K562 (cell line): Measurements from ENCODE around the gene GIT2. TPM values are rescaled to one million over a fixed set of nuclear protein-coding genes. Genes with fewer than 3 reads are reported as not detected.
A peak's percentile ranks its signal among the peaks of the same experiment; 100 is the strongest.

Experiments used
- ATAC-seq: fragments of 200-7000 bp; cut with Tn5 transposase; 3 replicates; pipeline ENCODE4 v1.9.1; 2020; ENCODE audit warnings: moderate library complexity
- BruUV-seq: library from RNA; stranded (reverse); fragments of 400-500 nt; replicated peaks from 2 replicates; lab custom pipeline; 2021; lab: Mats Ljungman, UMichigan
- CTCF ChIA-PET: fragments of 300-600 bp; formaldehyde crosslinking; extraction: SDS; loops from one replicate; lab custom pipeline; 2021; ENCODE audit warnings: low intra/inter-chr PET ratio; lab: Yijun Ruan, JAX
- POLR2A ChIA-PET: fragments of 300-600, 350-650 bp; sonication (Branson Sonifier 250); formaldehyde crosslinking; extraction: SDS; loops from one replicate; lab custom pipeline; 2021; ENCODE audit warnings: antibody characterized with exemption, inconsistent platforms; lab: Yijun Ruan, JAX
- DNase-seq, 4 experiments: peaks; one replicate each; pipeline versions ENCODE4 v3.0.0 to v3.0.0-alpha.2; 2011 to 2018; ENCODE audit warnings: low spot score in 3 of 4, mixed read lengths in 3 of 4; ENCODE audit errors: extremely low read depth in 1 of 4
- FAIRE-seq: peaks from 2 replicates; lab custom pipeline; 2011; peaks lifted over from hg19 to GRCh38; lab: Jason Lieb, UNC
- H2AFZ ChIP-seq: 2 replicates; pipeline ENCODE4 v1.6.0; 2011; ENCODE audit warnings: low read depth, low read length, control low read depth, inconsistent platforms
- H3K27ac ChIP-seq: fragments of 200-600 bp; 3 replicates; pipeline ENCODE4 v1.8.0; 2011; ENCODE audit warnings: low read depth, mild to moderate bottlenecking, control low read depth, inconsistent platforms, low read length, moderate library complexity, mixed read lengths; ENCODE audit errors: extremely low read depth
- H3K27me3 ChIP-seq, 2 experiments: fragments of 300-600 bp in 1 of 2; 2 replicates in 1 of 2; 3 replicates in 1 of 2; pipeline versions ENCODE4 v1.6.0 to v1.8.0; 2011; ENCODE audit warnings: inconsistent platforms in 2 of 2, low read length in 2 of 2, mild to moderate bottlenecking in 1 of 2, mixed read lengths in 1 of 2, moderate library complexity in 1 of 2; ENCODE audit not compliant: control insufficient read depth in 2 of 2, insufficient read depth in 2 of 2
- H3K36me3 ChIP-seq: fragments of 300-600 bp; 3 replicates; pipeline ENCODE4 v1.8.0; 2011; ENCODE audit warnings: mild to moderate bottlenecking, low read length, inconsistent platforms; ENCODE audit not compliant: control insufficient read depth, insufficient read depth
- H3K4me1 ChIP-seq, 2 experiments: fragments of 200-600 bp in 1 of 2; replicated peaks in 1 of 2; 2 replicates in 1 of 2; 3 replicates in 1 of 2; pipeline versions ENCODE4 v1.5.1 to v1.8.0; 2011; ENCODE audit warnings: inconsistent platforms in 2 of 2, low read length in 2 of 2, mild to moderate bottlenecking in 1 of 2, mixed read lengths in 1 of 2, moderate library complexity in 1 of 2; ENCODE audit not compliant: control insufficient read depth in 2 of 2, insufficient read depth in 2 of 2
- H3K4me2 ChIP-seq: 2 replicates; pipeline ENCODE4 v1.6.1; 2011; ENCODE audit warnings: low read length, control low read depth, inconsistent platforms, mixed read lengths; ENCODE audit not compliant: insufficient read depth
- H3K4me3 ChIP-seq: fragments of 200-600 bp; sonication (generic), shearing (Covaris generic); 2 replicates; pipeline ENCODE4 v1.5.1; 2016; ENCODE audit warnings: control low read depth, inconsistent platforms
- H3K79me2 ChIP-seq: fragments of 200-600 bp; 3 replicates; pipeline ENCODE4 v1.8.0; 2011; ENCODE audit warnings: low read length, inconsistent platforms; ENCODE audit not compliant: control insufficient read depth, insufficient read depth
- H3K9ac ChIP-seq, 2 experiments: 2 replicates each; pipeline versions ENCODE4 v1.6.0 to v1.6.1; 2011; ENCODE audit warnings: low read depth in 2 of 2, low read length in 2 of 2, control low read depth in 1 of 2, inconsistent platforms in 1 of 2, mild to moderate bottlenecking in 1 of 2, mixed read lengths in 1 of 2; ENCODE audit not compliant: insufficient read depth in 1 of 2
- H3K9me1 ChIP-seq: one replicate; pipeline ENCODE4 v1.6.0; 2011; ENCODE audit warnings: inconsistent platforms, mild to moderate bottlenecking, low read length, moderate library complexity; ENCODE audit not compliant: control insufficient read depth, insufficient read depth
- H3K9me3 ChIP-seq: replicated peaks from 2 replicates; pipeline ENCODE4 v1.5.1; 2011; ENCODE audit warnings: low read depth, low read length, inconsistent platforms; ENCODE audit not compliant: control insufficient read depth, insufficient read depth
- H4K20me1 ChIP-seq: replicated peaks from 2 replicates; pipeline ENCODE4 v1.6.1; 2011; ENCODE audit warnings: low read length, inconsistent platforms, mixed read lengths; ENCODE audit not compliant: control insufficient read depth, insufficient read depth
- BHLHE40 ChIP-seq: IDR thresholded peaks from 2 replicates; pipeline ENCODE4 v1.6.1; 2011; ENCODE audit warnings: low read length, improper control_type of control experiment
- ILF3 ChIP-seq: fragments of 450-650 bp; IDR thresholded peaks from 2 replicates; pipeline ENCODE4 v1.6.1; 2018; ENCODE audit warnings: antibody characterized with exemption, mild to moderate bottlenecking, moderate library complexity, borderline replicate concordance
- KAT2B ChIP-seq: IDR thresholded peaks from one replicate; pipeline ENCODE4 v1.6.1; 2012; ENCODE audit warnings: low read depth, mild to moderate bottlenecking, control low read depth, inconsistent platforms, low read length, moderate library complexity
- TSC22D4 ChIP-seq: fragments of 450-650 bp; IDR thresholded peaks from 2 replicates; pipeline ENCODE4 v1.6.1; 2016; ENCODE audit warnings: missing genetic modification characterization, missing biosample characterization, control low read depth
- ZNF444 ChIP-seq: fragments of 250-450 bp; sonication (Bioruptor Pico); IDR thresholded peaks from 2 replicates; pipeline ENCODE4 v1.4.0; 2020; ENCODE audit warnings: mild to moderate bottlenecking, moderate library complexity
- WGBS: fragments of 100-300 bp; shearing (Covaris generic); methylation state at CpG from one replicate; pipeline ENCODE4 v1.1.6; 2016; ENCODE audit warnings: low coverage, mixed read lengths; ENCODE audit not compliant: insufficient coverage; ENCODE audit errors: missing lambda C conversion rate; 5-methylcytosine and 5-hydroxymethylcytosine counted together
- in situ Hi-C: fragments of 300-500 bp; cut with MboI; formaldehyde crosslinking; loops from 4 replicates; pipeline ENCODE4 v1.15.0; 2018; ENCODE audit warnings: inconsistent platforms, mixed read lengths
- intact Hi-C: fragments of 100-400 bp; cut with micrococcal nuclease; formaldehyde crosslinking; loops from 2 replicates; pipeline ENCODE4 v1.14.2; 2022
- polyA plus RNA-seq, 8 experiments: library from polyadenylated mRNA; depleted of rRNA in 4 of 8; stranded (reverse) in 5 of 8; unstranded in 3 of 8; fragments of >200 nt; fragmentation: Nextera tagmentation in 2 of 8; fragmentation: Illumina TruSeq in 1 of 8; extraction: Ambion mirVana in 2 of 8; extraction: Trizol in 1 of 8; gene quantifications; 2 replicates each; pipeline versions ENCODE4 v1.2.1 to v1.2.3, GENCODE V29; 2011 to 2014; ENCODE audit warnings: inconsistent platforms in 1 of 8, missing spikeins in 1 of 8
- total RNA-seq, 7 experiments: library from RNA; depleted of rRNA in 6 of 7; stranded (reverse); fragments of >200 nt in 6 of 7; fragmentation: Illumina TruSeq in 2 of 7; extraction: Trizol in 2 of 7; gene quantifications; 2 replicates each; pipeline versions ENCODE4 v1.2.1 to v1.2.3, GENCODE V29; 2011 to 2021; ENCODE audit warnings: low replicate concordance in 1 of 7
- TF ChIP-seq, protein P1 (sequence below), 2 experiments: fragments of 450-650 bp in 1 of 2; sonication (generic) in 1 of 2; formaldehyde crosslinking in 1 of 2; IDR thresholded peaks; 2 replicates each; pipeline versions ENCODE4 v1.7.1 to v1.9.0; 2016 to 2022; ENCODE audit warnings: inconsistent platforms in 1 of 2, mild to moderate bottlenecking in 1 of 2, missing genetic modification reagents in 1 of 2
- TF ChIP-seq, protein P2 (sequence below): fragments of 450-650 bp; IDR thresholded peaks from 2 replicates; pipeline ENCODE4 v1.6.1; 2018; ENCODE audit warnings: mild to moderate bottlenecking, low read depth; ENCODE audit not compliant: partially characterized antibody

Gene GIT2
- total and polyA plus RNA-seq, 9 of the 15 experiments (the other 6 are each of a cell fraction or from before 2014, with no cell fraction given), result 4.0 to 30.4 (median 23.5) TPM

DNA sequence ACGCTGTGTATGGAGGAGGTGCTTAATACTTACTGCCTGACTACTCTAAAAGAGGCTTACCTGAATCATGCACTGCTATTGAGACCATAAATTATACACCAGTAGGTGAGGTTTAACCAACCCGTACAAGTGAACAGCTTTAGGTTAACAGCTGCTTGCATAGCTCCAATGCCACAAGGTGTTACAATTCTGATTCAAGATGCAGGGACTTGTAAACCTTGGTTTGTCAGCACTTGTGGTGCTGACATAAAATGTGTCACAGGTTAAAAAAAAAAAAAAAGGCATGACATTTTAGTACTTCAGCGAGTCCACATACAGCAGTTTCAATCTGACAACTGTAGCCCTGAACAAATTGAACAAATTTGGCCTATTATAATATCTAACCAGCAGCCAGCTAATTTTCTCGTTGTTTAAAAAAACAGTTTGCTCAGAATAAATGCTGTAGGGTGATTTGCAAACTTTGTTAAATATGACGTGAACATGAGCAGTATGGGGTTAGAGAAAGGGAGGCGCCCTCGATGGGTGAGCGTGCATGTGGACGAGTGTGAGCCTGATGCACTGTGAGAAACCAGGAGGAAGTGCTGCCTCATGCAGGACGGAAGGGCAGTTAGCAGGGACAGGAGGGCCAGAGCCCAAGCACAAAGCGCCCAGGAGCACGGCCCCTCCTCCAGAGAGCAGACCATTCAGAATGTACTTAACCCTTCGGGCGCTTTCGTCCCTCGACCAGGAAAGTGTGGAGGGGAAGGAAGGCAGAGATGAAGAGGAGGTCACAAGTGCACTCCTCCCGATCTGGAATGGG, 51.4 kb downstream of the GIT2 start:
- no peak for FAIRE-seq
- CTCF ChIA-PET, result no interaction called here

More for the DNA sequence above, 51.4 kb downstream of the GIT2 start:
- 70% methylated on average over 16 of the region's 17 CpGs for WGBS
- in situ Hi-C loops, result no loop called here
- H3K36me3 ChIP-seq, result peaks cover 37% of the 10 kb centered on the region; the same call in 2 of the 3 replicates
- no peaks in the 10 kb centered on the region for H3K79me2 ChIP-seq
- ATAC-seq, result peak; percentile 49; the same call in 2 of the 3 replicates
- H2AFZ ChIP-seq, result no peak overlapping the region
- BruUV-seq, result no TSS peak
- no peak overlapping the region for H3K4me2 ChIP-seq
- H3K9me3 ChIP-seq, result no peaks in the 10 kb centered on the region
- no peak overlapping the region for H3K27ac ChIP-seq
- H4K20me1 ChIP-seq, result no peaks in the 10 kb centered on the region
- H3K27me3 ChIP-seq, result no peaks in the 10 kb centered on the region
- no peak for DNase-seq
- no peaks in the 10 kb centered on the region for H3K9me1 ChIP-seq
- H3K9ac ChIP-seq, result peak overlapping the region in 1 of 2 experiments; percentile 78; a peak in 1 of 4 replicates
- POLR2A ChIA-PET, result interaction anchor here (0.6 to 0.7 kb wide), 2 partner anchors 72 to 100 kb away, joined by 3 read pairs; no protein-coding TSS in a partner anchor
- TF ChIP-seq ILF3, result no peak
- TF ChIP-seq, protein P1, sequence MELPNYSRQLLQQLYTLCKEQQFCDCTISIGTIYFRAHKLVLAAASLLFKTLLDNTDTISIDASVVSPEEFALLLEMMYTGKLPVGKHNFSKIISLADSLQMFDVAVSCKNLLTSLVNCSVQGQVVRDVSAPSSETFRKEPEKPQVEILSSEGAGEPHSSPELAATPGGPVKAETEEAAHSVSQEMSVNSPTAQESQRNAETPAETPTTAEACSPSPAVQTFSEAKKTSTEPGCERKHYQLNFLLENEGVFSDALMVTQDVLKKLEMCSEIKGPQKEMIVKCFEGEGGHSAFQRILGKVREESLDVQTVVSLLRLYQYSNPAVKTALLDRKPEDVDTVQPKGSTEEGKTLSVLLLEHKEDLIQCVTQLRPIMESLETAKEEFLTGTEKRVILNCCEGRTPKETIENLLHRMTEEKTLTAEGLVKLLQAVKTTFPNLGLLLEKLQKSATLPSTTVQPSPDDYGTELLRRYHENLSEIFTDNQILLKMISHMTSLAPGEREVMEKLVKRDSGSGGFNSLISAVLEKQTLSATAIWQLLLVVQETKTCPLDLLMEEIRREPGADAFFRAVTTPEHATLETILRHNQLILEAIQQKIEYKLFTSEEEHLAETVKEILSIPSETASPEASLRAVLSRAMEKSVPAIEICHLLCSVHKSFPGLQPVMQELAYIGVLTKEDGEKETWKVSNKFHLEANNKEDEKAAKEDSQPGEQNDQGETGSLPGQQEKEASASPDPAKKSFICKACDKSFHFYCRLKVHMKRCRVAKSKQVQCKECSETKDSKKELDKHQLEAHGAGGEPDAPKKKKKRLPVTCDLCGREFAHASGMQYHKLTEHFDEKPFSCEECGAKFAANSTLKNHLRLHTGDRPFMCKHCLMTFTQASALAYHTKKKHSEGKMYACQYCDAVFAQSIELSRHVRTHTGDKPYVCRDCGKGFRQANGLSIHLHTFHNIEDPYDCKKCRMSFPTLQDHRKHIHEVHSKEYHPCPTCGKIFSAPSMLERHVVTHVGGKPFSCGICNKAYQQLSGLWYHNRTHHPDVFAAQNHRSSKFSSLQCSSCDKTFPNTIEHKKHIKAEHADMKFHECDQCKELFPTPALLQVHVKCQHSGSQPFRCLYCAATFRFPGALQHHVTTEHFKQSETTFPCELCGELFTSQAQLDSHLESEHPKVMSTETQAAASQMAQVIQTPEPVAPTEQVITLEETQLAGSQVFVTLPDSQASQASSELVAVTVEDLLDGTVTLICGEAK (IDR thresholded peaks at IDR 0.05), result no peak
- TF ChIP-seq, protein P1 (CRISPR knock-in tag; IDR thresholded peaks at IDR 0.05), result no peak
- no peak for TF ChIP-seq BHLHE40
- no peak for TF ChIP-seq KAT2B
- TF ChIP-seq ZNF444 (CRISPR knock-in tag), result no peak
- TF ChIP-seq, protein P2, sequence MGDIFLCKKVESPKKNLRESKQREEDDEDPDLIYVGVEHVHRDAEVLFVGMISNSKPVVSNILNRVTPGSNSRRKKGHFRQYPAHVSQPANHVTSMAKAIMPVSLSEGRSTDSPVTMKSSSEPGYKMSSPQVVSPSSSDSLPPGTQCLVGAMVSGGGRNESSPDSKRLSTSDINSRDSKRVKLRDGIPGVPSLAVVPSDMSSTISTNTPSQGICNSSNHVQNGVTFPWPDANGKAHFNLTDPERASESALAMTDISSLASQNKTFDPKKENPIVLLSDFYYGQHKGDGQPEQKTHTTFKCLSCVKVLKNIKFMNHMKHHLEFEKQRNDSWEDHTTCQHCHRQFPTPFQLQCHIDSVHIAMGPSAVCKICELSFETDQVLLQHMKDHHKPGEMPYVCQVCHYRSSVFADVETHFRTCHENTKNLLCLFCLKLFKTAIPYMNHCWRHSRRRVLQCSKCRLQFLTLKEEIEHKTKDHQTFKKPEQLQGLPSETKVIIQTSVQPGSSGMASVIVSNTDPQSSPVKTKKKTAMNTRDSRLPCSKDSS, result no peak
- TF ChIP-seq TSC22D4, result no peak
- TF ChIP-seq, all 486 proteins: peak for 0
- Histone ChIP-seq H3K4me1 (no peaks in the 10 kb centered on the region; a peak in 1 of 5 replicates), H3K4me3 (no peak overlapping the region)
- intact Hi-C loops, result no loop called here
